ENCODE measurements around the gene CRLF3.
"Not testable (repeated sequence)": the region's sequence is repeated elsewhere in the genome, so short reads cannot be mapped to it uniquely, and the experiment has no call there.

CRLF3 gene

GRCh38 chr17:30814236-30814635 lies 10.3 kb downstream of the CRLF3 start:
- DNase-seq (ENCODE audit: low spot score) = not testable (repeated sequence)

GRCh38 chr17:30812218-30813177 lies 12.0 kb downstream of the CRLF3 start:
- no peak for DNase-seq (ENCODE audit: low spot score)

DNA sequence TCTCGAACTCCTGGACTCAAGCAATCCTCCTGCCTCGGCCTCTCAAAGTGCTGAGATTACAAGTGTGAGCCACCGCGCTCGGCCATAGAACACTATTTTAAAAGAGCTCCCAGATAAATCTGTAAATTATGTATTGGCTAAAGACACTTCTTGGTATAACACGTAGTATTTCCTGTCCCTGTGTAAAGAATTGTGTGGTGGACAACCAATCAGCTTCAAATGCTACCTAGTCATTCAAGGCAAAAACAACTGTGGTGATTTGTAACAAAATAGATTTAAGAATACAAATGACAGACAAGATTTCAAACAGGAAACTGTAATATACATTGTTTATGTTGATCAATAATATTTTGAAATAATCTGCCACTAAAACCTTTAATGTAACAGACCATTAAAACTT lies 14.6 kb downstream of the CRLF3 start:
- no peak for DNase-seq (ENCODE audit: low spot score)

DNA sequence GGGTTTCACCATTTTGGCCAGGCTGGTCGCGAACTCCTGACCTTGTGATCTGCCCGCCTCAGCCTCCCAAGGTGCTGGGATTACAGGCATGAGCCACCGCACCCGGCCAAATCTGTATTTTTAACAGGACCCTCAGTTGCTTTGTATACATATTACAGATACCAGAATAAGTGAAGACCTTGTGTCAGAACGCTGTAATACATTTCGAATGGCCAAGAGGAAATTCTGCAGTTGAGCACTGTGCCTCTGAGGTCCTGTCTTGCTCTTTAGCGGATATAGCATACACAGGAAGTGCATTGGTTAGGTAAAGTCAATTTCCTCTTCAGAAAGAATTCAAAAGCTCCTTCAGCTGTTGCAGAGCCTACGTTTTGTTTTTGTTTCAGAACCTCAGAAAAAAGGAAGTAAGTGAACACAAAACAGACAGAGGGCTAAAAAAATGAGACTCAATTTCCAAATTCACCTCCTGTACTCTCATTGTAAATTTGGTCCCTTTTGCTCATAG lies 15.7 kb downstream of the CRLF3 start:
- DNase-seq (ENCODE audit: low spot score) = peak; percentile 69

GRCh38 chr17:30807896-30808295 lies 16.6 kb downstream of the CRLF3 start:
- no peak for DNase-seq (ENCODE audit: low spot score)

DNA sequence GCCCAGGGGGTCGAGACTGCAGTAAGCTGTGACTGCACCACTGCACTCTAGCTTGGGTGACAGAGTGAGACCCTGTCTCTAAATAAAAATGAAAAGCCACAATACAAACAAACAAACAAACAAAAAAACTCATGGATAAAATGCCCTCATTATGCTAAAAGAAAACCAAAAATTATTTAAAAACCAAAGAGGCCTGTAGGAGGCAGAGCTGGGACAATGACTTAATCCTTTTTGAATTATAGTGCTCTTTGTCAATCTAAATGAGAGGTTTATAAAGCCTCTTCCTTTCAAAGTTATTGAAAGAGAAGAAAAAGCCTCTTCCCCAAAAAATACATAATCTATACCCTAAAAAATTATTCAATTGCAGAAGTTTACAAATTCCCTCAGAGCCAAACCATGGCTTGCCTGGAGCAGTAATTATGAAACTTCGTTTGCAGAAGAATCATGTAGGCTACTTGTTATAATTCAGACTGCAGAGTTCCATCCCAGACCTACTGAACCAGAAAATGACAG lies 18.5 kb downstream of the CRLF3 start:
- DNase-seq (ENCODE audit: low spot score) = no peak

GRCh38 chr17:30801671-30802070 lies 22.8 kb downstream of the CRLF3 start:
- DNase-seq (ENCODE audit: low spot score) = no peak

DNA sequence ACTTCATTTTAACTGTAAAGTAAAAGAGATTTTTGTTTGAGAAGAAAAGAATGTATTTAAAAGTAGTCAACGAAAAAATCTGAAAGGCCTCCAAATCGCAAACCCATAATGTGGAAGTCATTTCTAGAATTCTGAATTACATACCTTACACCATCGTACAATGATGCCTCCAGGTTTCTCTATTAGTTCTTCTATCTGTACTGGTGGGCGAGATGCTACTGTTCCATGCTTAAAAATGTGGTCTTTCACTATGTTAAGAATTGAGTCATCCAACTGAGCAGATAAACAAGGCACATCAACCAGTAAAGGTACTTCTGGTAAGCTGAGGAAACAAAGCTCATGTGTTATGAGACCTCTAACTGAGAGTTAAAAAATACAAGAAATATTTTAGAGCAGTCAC lies 28.5 kb downstream of the CRLF3 start:
- no peak for DNase-seq (ENCODE audit: low spot score)

- no peak for DNase-seq (ENCODE audit: low spot score)
These were observed 30.1 kb downstream of the CRLF3 start for GRCh38 chr17:30794372-30794771.

DNA sequence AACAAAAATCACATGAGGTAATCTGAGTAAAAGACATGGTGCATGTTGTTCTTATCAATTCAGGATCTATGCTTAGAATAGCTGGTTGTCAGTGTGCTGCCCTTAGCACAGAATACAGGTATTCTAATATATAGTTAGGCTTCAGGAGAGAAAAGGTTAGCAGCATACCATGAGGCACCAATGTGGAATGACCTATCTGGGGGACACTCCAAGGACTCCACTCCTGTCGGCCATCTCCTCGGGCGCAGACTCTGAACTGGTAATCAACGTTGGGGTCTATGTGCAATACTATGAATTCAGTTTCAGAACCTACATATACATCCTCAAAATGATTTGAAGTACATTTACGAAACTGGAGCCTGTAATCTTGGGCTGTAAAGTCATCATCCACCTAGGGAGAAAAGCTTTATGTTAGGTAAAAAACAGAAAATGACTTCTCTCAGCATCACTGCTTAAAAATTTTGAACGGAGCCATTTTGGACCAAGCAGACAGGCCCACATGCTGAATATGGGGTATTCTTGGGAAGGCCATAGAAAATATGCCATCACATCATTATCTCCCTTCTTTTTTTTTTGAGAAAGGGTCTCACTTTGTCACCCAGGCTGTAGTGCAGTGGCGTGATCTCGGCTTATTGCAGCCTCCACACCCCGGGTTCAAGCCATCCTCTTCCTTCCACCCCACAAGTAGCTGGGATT lies 31.1 kb downstream of the CRLF3 start:
- no peak for DNase-seq (ENCODE audit: low spot score)

DNA sequence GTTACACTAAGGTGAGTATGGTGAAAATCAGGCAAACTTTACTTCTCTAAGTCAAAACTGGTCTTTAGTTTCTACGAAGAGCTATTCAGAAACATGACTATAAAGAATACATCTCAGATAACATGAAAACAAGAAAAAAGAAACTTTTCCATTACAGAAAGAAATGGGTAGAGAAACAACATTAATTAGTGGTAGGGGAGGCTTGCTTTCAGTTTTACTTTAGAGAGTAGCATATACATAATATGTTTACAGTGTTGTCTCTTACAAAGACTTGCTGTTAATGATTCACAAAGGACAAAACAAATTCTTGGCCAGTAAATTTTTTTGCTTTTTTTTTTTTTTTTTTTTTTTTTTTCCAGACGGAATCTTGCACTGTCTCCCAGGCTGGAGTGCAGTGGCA lies 34.2 kb downstream of the CRLF3 start:
- DNase-seq (ENCODE audit: low spot score) = no peak

DNA sequence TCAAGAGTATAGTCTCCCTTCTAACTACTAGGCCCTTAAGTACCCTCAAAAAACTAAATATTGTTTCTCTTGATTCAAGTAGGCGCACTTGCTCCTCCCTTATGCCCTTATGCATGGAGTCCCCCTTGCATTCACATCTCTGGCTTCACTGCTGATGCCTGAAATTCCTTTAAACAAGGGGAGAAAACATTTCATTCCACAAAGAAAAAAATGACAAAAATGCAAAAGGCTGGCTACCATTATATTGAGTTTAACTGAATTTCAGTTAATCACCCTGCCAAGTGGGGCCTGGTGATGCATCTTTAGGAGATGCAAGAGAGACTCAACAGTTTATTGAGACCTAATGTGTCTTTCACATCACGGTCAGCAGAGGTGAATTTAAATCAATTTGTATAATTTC lies 35.6 kb downstream of the CRLF3 start:
- no peak for DNase-seq (ENCODE audit: low spot score)

DNA sequence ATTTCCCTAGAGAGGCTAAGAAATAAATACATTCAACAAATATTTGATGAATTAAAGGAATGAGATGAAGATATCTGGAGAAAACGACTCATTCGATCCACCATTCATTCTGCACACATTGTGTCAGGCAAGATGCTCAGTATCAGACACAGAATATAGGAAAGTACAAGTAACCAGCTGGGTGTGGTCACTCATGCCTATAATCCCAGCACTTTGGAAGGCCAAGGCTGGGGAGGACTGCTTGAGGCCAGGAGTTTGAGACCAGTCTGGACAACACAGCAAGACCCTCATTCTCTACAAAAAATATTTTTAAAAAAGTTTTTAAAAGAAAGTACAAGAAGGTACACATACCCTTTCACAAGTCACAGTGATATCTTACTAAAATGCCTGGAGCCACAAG lies 42.3 kb downstream of the CRLF3 start:
- no peak for DNase-seq (ENCODE audit: low spot score)

GRCh38 chr17:30780343-30780742 lies 44.1 kb downstream of the CRLF3 start:
- DNase-seq (ENCODE audit: low spot score) = no peak

DNA sequence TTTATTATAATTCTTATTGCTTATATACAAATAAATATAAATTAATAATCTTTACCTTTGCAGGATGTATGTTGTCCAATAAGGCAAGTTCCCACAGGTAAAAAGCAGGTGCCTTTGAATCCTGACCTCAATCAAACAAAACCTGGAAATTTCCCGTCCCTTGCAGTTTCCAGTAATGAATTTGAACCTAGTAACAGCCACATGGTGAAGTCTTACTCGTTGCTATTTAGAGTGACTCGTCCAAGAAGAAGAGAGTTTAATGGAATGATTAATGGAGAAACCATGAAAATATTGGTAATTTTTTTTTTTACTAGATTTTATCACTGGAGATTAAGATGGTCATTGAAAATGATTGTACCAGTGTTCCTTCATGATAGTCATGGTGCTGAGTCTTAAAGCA lies 55.7 kb downstream of the CRLF3 start:
- not testable (repeated sequence) for DNase-seq (ENCODE audit: low spot score)

GRCh38 chr17:30767641-30768404 lies 56.7 kb downstream of the CRLF3 start:
- peak; percentile 5 for DNase-seq (ENCODE audit: low spot score)

GRCh38 chr17:30761060-30761459 lies 63.4 kb downstream of the CRLF3 start:
- DNase-seq (ENCODE audit: low spot score) = no peak

DNA sequence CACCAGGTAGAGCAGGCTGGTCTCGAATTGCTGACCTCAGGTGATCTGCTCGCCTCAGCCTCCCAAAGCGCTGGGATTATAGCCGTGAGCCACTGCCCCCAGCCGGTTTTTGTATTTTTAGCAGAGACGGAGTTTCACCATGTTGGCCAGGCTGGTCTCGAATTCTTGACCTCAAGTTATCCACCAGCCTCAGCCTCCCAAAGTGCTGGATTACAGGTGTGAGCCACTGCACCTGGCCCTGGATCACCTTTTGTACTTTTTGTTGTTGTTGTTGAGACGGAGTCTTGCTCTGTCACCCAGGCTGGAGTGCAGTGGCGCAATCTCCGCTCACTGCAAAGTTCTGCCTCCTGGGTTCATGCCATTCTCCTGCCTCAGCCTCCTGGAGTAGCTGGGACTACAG lies 71.2 kb downstream of the CRLF3 start:
- not testable (repeated sequence) for DNase-seq (ENCODE audit: low spot score)

GRCh38 chr17:30750982-30751381 lies 73.5 kb downstream of the CRLF3 start:
- not testable (repeated sequence) for DNase-seq (ENCODE audit: low spot score)

DNA sequence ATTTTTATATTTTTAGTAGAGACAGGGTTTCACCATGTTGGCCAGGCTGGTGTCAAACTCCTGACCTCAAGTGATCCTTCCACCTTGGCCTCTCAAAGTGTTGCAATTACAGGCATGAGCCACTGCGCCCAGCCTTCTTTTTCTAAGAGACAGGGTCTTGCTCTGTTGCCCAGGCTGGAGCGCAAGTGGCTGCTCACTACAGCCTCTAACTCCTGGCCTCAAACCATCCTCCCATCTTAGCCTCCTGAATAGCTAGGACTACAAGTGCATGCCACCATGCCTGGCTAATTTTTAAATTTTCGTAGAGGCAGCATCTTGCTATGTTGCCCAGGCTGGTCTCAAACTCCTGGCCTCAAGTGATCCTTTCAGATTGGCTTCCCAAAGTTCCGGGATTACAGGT lies 76.9 kb downstream of the CRLF3 start:
- DNase-seq (ENCODE audit: low spot score) = not testable (repeated sequence)

- not testable (repeated sequence) for DNase-seq (ENCODE audit: low spot score)
These were observed 81.8 kb downstream of the CRLF3 start for GRCh38 chr17:30742669-30743068.

- DNase-seq (ENCODE audit: low spot score) = not testable (repeated sequence)
These were observed 88.1 kb downstream of the CRLF3 start for GRCh38 chr17:30736371-30736770.

Measured in CD4-positive, alpha-beta T cell treated with Interleukin-2 at 100 ng/mL for 4 hours (primary cell).